SK-N-SH treated with all-trans-retinoic acid at 6 μM for 48 hours (cell line): ENCODE results near the gene ABCF2.

ENCODE experiments used
- ATAC-seq: fragments of 200-7000 bp; cut with Tn5 transposase; 3 replicates; pipeline ENCODE4 v1.9.1; 2020; ENCODE audit warnings: mild to moderate bottlenecking, moderate library complexity
- ARNTL ChIP-seq: fragments of 450-650 bp; formaldehyde crosslinking; IDR thresholded peaks from 2 replicates; pipeline ENCODE4 v1.5.0; 2020; ENCODE audit warnings: low read depth, mild to moderate bottlenecking, moderate library complexity, borderline replicate concordance
- BACH2 ChIP-seq: fragments of 250-450 bp; sonication (Bioruptor Pico); IDR thresholded peaks from 2 replicates; pipeline ENCODE4 v1.9.0; 2021; ENCODE audit warnings: mild to moderate bottlenecking, borderline replicate concordance
- CSDC2 ChIP-seq: fragments of 250-450 bp; sonication (Bioruptor Pico); IDR thresholded peaks from 2 replicates; pipeline ENCODE4 v1.5.0; 2020; ENCODE audit warnings: mild to moderate bottlenecking, moderate library complexity
- ESRRG ChIP-seq: fragments of 250-450 bp; sonication (Bioruptor Pico); IDR thresholded peaks from 2 replicates; pipeline ENCODE4 v1.6.1; 2021; ENCODE audit warnings: mild to moderate bottlenecking
- GLIS3 ChIP-seq: fragments of 250-450 bp; sonication (Bioruptor Pico); IDR thresholded peaks from 2 replicates; pipeline ENCODE4 v1.5.0; 2020; ENCODE audit warnings: mild to moderate bottlenecking, moderate library complexity
- ISL1 ChIP-seq: fragments of 250-450 bp; sonication (Bioruptor Pico); IDR thresholded peaks from 2 replicates; pipeline ENCODE4 v2.1.2; 2022; ENCODE audit warnings: mild to moderate bottlenecking, moderate library complexity
- OSR1 ChIP-seq: fragments of 250-450 bp; sonication (Bioruptor Pico); IDR thresholded peaks from 2 replicates; pipeline ENCODE4 v1.8.0; 2022; ENCODE audit warnings: moderate library complexity, mild to moderate bottlenecking, inconsistent platforms
- PPARA ChIP-seq: fragments of 250-450 bp; sonication (Bioruptor Pico); IDR thresholded peaks from 2 replicates; pipeline ENCODE4 v1.5.0; 2020; ENCODE audit warnings: mild to moderate bottlenecking, borderline replicate concordance
- RARB ChIP-seq: fragments of 250-450 bp; sonication (Bioruptor Pico); IDR thresholded peaks from 2 replicates; pipeline ENCODE4 v1.8.0; 2021; ENCODE audit warnings: mild to moderate bottlenecking, moderate library complexity
- SNAI2 ChIP-seq: fragments of 250-450 bp; sonication (Bioruptor Pico); IDR thresholded peaks from 2 replicates; pipeline ENCODE4 v1.5.0; 2020; ENCODE audit warnings: mild to moderate bottlenecking, moderate library complexity
- TCF4 ChIP-seq: fragments of 250-450 bp; sonication (Bioruptor Pico); IDR thresholded peaks from 2 replicates; pipeline ENCODE4 v1.8.0; 2021; ENCODE audit warnings: mild to moderate bottlenecking, moderate library complexity, borderline replicate concordance
- TOX ChIP-seq: fragments of 250-450 bp; sonication (Bioruptor Pico); IDR thresholded peaks from 2 replicates; pipeline ENCODE4 v1.8.0; 2021; ENCODE audit warnings: mild to moderate bottlenecking, moderate library complexity, borderline replicate concordance
- ZC3H10 ChIP-seq: fragments of 250-450 bp; sonication (Bioruptor Pico); IDR thresholded peaks from 2 replicates; pipeline ENCODE4 v1.5.1; 2021; ENCODE audit warnings: mild to moderate bottlenecking, moderate library complexity
- ZFP3 ChIP-seq: fragments of 250-450 bp; sonication (Bioruptor Pico); IDR thresholded peaks from 2 replicates; pipeline ENCODE4 v1.5.0; 2020; ENCODE audit warnings: mild to moderate bottlenecking, moderate library complexity
- ZFP30 ChIP-seq: fragments of 450-650 bp; formaldehyde crosslinking; IDR thresholded peaks from 2 replicates; pipeline ENCODE4 v1.5.0; 2022; ENCODE audit warnings: mild to moderate bottlenecking, moderate library complexity
- ZNF565 ChIP-seq: fragments of 450-650 bp; formaldehyde crosslinking; conservative IDR thresholded peaks from 2 replicates; pipeline ENCODE4 v1.5.0; 2020; ENCODE audit warnings: low read depth, mild to moderate bottlenecking, moderate library complexity
- ZNF70 ChIP-seq: fragments of 450-650 bp; formaldehyde crosslinking; IDR thresholded peaks from 2 replicates; pipeline ENCODE4 v1.5.0; 2020; ENCODE audit warnings: mild to moderate bottlenecking, moderate library complexity
- ZNF8 ChIP-seq: fragments of 450-650 bp; formaldehyde crosslinking; IDR thresholded peaks from 2 replicates; pipeline ENCODE4 v1.5.0; 2020; ENCODE audit warnings: mild to moderate bottlenecking, moderate library complexity
- TF ChIP-seq, protein P1 (sequence below): fragments of 250-450 bp; sonication (Bioruptor Pico); IDR thresholded peaks from 2 replicates; pipeline ENCODE4 v1.5.0; 2020; ENCODE audit warnings: mild to moderate bottlenecking, moderate library complexity
- TF ChIP-seq, protein P2 (sequence below): fragments of 250-450 bp; sonication (Bioruptor Pico); IDR thresholded peaks from 2 replicates; pipeline ENCODE4 v1.5.1; 2021; ENCODE audit warnings: mild to moderate bottlenecking, moderate library complexity
- TF ChIP-seq, protein P3 (sequence below): fragments of 250-450 bp; sonication (Bioruptor Pico); IDR thresholded peaks from 2 replicates; pipeline ENCODE4 v1.8.0; 2021; ENCODE audit warnings: low read depth, mild to moderate bottlenecking, moderate library complexity, borderline replicate concordance
- TF ChIP-seq, protein P4 (sequence below): fragments of 250-450 bp; sonication (Bioruptor Pico); IDR thresholded peaks from 2 replicates; pipeline ENCODE4 v1.5.1; 2020; ENCODE audit warnings: low read depth, mild to moderate bottlenecking, moderate library complexity
- TF ChIP-seq, protein P5 (sequence below): fragments of 250-450 bp; sonication (Bioruptor Pico); IDR thresholded peaks from 2 replicates; pipeline ENCODE4 v1.8.0; 2020; ENCODE audit warnings: mild to moderate bottlenecking, moderate library complexity, borderline replicate concordance

The ABCF2 gene

DNA sequence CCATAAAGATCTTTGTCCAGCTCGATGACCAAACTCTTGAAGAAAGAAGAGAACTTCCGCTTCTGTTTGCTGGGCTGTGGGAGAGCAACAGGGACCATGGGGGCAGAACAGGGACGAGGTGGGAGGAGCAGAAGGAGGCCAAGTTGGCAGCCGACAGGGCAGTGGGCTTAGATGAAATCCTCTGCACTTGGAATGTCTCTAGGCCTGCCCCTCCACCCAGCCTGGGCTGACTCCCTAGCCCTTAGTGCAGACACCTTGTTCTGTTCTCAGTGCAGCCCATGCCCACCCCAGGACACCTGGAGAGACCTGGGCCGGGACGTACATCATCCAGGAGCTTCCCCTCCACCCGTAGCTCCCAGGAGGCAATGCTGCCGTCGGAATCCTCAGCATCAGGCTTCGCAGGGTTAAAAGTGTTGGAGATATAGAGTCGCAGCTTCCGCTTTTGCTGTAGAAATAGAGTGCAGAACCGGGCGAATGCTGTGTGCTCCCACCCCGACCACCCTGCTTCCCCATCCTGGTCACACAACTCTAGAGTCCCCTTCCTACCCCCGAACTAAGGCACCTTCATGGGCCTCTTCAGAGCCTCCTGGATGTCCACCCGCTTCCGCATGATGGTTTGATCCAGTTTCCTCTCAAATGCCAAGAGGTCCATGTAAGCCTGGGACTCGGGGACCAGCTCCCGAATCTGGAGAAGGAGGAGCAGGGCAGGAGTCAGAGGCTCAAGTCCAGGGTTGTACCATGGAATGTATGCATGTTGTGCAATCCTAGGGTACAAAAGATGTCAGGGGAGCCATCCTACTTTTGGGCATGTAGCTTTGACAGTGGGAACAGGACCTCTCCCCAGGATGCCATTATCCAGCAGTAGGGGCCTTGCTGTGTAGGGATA lies 15.4 kb upstream of the ABCF2 start:
- TF ChIP-seq OSR1 (CRISPR knock-in tag) (no peak), ZNF70 (CRISPR knock-in tag) (no peak), PPARA (CRISPR knock-in tag) (no peak), ZNF565 (no peak), ZFP3 (CRISPR knock-in tag) (no peak), BACH2 (CRISPR knock-in tag) (no peak), TCF4 (CRISPR knock-in tag) (no peak), GLIS3 (CRISPR knock-in tag) (no peak), TOX (CRISPR knock-in tag) (no peak), RARB (CRISPR knock-in tag) (no peak), ZNF8 (CRISPR knock-in tag) (no peak), CSDC2 (no peak), ZFP30 (no peak), ESRRG (no peak), ZC3H10 (CRISPR knock-in tag) (no peak)
- TF ChIP-seq, protein P1, sequence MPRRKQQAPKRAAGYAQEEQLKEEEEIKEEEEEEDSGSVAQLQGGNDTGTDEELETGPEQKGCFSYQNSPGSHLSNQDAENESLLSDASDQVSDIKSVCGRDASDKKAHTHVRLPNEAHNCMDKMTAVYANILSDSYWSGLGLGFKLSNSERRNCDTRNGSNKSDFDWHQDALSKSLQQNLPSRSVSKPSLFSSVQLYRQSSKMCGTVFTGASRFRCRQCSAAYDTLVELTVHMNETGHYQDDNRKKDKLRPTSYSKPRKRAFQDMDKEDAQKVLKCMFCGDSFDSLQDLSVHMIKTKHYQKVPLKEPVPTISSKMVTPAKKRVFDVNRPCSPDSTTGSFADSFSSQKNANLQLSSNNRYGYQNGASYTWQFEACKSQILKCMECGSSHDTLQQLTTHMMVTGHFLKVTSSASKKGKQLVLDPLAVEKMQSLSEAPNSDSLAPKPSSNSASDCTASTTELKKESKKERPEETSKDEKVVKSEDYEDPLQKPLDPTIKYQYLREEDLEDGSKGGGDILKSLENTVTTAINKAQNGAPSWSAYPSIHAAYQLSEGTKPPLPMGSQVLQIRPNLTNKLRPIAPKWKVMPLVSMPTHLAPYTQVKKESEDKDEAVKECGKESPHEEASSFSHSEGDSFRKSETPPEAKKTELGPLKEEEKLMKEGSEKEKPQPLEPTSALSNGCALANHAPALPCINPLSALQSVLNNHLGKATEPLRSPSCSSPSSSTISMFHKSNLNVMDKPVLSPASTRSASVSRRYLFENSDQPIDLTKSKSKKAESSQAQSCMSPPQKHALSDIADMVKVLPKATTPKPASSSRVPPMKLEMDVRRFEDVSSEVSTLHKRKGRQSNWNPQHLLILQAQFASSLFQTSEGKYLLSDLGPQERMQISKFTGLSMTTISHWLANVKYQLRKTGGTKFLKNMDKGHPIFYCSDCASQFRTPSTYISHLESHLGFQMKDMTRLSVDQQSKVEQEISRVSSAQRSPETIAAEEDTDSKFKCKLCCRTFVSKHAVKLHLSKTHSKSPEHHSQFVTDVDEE (CRISPR knock-in tag): no peak
- TF ChIP-seq, protein P2, sequence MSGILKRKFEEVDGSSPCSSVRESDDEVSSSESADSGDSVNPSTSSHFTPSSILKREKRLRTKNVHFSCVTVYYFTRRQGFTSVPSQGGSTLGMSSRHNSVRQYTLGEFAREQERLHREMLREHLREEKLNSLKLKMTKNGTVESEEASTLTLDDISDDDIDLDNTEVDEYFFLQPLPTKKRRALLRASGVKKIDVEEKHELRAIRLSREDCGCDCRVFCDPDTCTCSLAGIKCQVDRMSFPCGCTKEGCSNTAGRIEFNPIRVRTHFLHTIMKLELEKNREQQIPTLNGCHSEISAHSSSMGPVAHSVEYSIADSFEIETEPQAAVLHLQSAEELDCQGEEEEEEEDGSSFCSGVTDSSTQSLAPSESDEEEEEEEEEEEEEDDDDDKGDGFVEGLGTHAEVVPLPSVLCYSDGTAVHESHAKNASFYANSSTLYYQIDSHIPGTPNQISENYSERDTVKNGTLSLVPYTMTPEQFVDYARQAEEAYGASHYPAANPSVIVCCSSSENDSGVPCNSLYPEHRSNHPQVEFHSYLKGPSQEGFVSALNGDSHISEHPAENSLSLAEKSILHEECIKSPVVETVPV (CRISPR knock-in tag): no peak
- TF ChIP-seq, protein P3, sequence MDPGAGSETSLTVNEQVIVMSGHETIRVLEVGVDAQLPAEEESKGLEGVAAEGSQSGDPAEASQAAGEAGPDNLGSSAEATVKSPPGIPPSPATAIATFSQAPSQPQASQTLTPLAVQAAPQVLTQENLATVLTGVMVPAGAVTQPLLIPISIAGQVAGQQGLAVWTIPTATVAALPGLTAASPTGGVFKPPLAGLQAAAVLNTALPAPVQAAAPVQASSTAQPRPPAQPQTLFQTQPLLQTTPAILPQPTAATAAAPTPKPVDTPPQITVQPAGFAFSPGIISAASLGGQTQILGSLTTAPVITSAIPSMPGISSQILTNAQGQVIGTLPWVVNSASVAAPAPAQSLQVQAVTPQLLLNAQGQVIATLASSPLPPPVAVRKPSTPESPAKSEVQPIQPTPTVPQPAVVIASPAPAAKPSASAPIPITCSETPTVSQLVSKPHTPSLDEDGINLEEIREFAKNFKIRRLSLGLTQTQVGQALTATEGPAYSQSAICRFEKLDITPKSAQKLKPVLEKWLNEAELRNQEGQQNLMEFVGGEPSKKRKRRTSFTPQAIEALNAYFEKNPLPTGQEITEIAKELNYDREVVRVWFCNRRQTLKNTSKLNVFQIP (CRISPR knock-in tag): no peak
- no peak for ATAC-seq

DNA sequence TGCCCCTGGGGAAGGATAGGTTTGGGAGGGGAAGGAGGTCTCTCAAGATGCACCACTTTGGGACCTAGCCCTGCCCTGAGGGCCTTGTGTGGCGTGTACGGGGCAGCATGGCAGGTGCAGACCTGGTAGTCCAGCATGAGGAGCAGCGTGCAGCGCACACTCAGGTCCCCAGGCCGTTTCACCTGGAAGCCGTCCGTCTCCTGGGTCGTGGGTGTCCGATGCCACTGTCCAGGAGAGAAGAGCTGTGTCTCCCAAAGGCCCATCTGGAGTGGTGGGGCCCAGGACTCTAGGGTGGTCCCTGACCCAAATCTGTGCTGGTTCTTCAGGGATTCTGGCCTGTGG lies 14.7 kb upstream of the ABCF2 start:
- TF ChIP-seq TOX (CRISPR knock-in tag) (no peak), CSDC2 (no peak), ZC3H10 (CRISPR knock-in tag) (no peak), ESRRG (no peak)
- TF ChIP-seq, protein P4, sequence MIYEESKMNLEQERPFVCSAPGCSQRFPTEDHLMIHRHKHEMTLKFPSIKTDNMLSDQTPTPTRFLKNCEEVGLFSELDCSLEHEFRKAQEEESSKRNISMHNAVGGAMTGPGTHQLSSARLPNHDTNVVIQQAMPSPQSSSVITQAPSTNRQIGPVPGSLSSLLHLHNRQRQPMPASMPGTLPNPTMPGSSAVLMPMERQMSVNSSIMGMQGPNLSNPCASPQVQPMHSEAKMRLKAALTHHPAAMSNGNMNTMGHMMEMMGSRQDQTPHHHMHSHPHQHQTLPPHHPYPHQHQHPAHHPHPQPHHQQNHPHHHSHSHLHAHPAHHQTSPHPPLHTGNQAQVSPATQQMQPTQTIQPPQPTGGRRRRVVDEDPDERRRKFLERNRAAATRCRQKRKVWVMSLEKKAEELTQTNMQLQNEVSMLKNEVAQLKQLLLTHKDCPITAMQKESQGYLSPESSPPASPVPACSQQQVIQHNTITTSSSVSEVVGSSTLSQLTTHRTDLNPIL: no peak
- TF ChIP-seq, all 23 proteins: peak for 0

DNA sequence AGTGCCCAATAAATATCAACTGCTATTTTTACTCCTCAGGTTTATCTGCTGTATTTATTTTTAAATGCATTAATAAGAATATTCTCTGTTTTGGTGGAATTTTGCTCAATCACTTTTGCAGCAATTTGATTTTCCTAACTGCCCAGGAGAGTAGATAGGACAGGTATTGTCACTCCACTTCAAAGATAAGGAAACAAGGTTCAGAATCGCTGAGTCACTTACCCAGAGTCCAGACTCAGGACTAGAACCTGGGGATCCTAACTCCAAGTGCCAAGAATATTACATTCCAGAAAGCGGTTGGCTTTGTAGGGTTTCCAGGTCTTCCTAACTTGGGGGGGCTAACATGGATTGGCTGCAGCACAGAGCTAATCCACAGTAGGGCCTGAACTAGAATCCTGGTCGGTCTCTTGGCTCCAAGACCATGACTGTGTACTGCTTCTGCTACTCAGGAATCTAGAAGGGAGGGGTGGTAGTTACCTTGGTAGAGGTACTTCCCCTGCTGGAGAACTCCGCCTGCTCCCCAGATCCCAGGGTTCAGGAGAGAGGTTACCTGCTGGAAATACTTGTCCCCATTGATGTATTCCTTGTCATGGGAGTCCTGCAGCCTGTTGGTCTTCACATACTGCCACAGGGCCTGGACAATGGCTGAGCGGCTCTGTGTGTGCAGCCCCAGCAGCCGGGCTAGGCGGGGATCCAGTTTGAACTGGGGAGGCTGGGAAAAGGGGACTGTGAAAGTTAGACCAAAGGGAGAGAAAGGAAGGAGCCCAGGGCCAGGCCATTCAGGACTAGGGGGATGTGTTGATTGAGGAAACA lies 14.1 kb upstream of the ABCF2 start:
- ATAC-seq: no peak
- no peak for TF ChIP-seq ISL1 (CRISPR knock-in tag)
- no peak for TF ChIP-seq ARNTL (CRISPR knock-in tag)
- no peak for TF ChIP-seq GLIS3 (CRISPR knock-in tag)
- no peak for TF ChIP-seq ZFP3 (CRISPR knock-in tag)
- no peak for TF ChIP-seq SNAI2 (CRISPR knock-in tag)
- no peak for TF ChIP-seq ZC3H10 (CRISPR knock-in tag)
- no peak for TF ChIP-seq TOX (CRISPR knock-in tag)
- TF ChIP-seq, protein P4: no peak
- TF ChIP-seq, protein P2 (CRISPR knock-in tag): no peak
- TF ChIP-seq PPARA (CRISPR knock-in tag): no peak
- TF ChIP-seq RARB (CRISPR knock-in tag): no peak
- TF ChIP-seq, protein P5, sequence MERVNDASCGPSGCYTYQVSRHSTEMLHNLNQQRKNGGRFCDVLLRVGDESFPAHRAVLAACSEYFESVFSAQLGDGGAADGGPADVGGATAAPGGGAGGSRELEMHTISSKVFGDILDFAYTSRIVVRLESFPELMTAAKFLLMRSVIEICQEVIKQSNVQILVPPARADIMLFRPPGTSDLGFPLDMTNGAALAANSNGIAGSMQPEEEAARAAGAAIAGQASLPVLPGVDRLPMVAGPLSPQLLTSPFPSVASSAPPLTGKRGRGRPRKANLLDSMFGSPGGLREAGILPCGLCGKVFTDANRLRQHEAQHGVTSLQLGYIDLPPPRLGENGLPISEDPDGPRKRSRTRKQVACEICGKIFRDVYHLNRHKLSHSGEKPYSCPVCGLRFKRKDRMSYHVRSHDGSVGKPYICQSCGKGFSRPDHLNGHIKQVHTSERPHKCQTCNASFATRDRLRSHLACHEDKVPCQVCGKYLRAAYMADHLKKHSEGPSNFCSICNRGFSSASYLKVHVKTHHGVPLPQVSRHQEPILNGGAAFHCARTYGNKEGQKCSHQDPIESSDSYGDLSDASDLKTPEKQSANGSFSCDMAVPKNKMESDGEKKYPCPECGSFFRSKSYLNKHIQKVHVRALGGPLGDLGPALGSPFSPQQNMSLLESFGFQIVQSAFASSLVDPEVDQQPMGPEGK (CRISPR knock-in tag): no peak
- no peak for TF ChIP-seq ZNF565

More for the DNA sequence above, 14.7 kb upstream of the ABCF2 start:
- ATAC-seq: no peak
